Measurements from ENCODE around the gene NEUROD6.

Gene NEUROD6

GRCh38 chr7:31333291-31333690 is 7.2 kb downstream of the NEUROD6 start:
- DNase-seq (ENCODE audit: low spot score) = no peak

DNA sequence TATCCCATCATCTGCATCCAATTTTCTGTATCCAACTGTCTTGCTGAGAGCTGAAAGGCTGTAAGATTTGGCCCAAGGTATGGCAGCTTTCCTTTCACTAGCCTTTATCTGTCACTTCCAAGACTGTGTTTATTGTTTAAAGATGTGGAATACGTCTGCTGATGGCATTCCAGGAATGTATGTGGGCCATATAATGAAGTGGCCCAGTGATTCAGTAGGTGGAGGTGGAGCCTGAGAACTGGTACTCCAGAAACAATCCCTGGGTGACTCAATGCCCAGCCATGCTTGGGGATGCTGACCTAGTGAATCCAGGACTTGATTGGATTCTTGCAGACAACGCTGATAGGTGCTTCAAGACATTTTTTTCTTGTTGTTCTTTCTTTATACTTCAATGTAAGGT is 13.5 kb downstream of the NEUROD6 start:
- DNase-seq (ENCODE audit: low spot score) = no peak

DNA sequence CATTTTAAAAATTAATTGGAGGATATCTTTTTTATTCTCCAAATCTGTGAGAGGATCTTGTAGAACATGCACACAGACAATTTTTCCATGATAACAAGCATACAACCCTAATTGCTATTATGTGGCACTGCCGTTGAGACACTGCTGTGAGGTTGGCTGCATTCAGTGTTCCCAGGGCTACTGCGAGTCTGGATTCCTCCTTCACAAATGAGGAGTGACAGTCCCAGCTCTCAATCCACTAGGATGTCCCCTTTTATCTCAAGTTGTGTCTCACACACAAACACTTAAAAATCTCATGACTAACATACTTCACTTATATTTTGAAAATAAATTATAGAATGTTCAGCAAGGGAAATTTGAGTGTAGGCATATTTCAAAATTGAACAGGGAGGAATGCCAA is 14.1 kb downstream of the NEUROD6 start:
- DNase-seq (ENCODE audit: low spot score) = no peak

DNA sequence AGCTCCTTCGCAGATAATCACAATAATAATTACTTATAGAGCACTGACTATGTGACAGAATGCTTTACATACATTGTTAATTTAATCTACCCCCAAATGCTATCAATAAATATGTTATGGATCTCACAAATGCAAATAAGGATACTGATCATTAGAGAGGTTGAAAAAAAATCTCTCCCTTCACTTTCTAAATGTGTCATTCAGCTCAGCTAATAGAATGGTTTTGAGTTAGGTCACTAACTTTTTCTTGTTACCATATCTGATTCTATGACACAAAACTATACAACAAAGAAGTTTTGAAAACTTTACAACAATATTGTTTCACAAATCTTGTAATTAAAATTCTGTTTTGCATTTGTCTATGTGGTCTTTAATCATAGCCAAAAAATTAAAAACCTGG is 17.4 kb downstream of the NEUROD6 start:
- no peak for DNase-seq (ENCODE audit: low spot score)

- DNase-seq (ENCODE audit: low spot score) = no peak
Observed at GRCh38 chr7:31320675-31321074, 19.9 kb downstream of the NEUROD6 start.

GRCh38 chr7:31318313-31318712 is 22.2 kb downstream of the NEUROD6 start:
- no peak for DNase-seq (ENCODE audit: low spot score)

- no peak for DNase-seq (ENCODE audit: low spot score)
Observed at GRCh38 chr7:31316876-31317275, 23.6 kb downstream of the NEUROD6 start.

- no peak for DNase-seq (ENCODE audit: low spot score)
Observed at GRCh38 chr7:31315758-31316157, 24.8 kb downstream of the NEUROD6 start.

GRCh38 chr7:31314781-31315180 is 25.7 kb downstream of the NEUROD6 start:
- DNase-seq (ENCODE audit: low spot score) = no peak

DNA sequence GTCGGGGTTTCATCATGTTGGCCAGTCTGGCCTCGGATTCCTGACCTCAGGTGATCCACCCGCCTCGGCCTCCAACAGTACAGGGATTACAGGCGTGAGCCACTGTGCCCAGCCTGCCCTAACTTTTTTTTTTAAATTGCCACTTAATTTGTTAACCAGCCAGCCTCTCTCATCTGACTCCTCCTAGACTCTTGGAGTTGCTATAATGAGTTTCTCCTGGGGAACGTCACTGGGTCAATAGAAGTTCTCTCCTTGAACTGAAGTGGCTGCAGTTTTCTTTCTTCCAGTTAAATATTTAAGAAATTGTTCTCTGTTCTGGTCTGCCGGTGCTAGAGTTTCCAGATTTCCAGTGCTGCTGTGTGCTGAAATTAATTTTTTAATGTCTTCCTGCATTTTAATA is 27.6 kb downstream of the NEUROD6 start:
- DNase-seq (ENCODE audit: low spot score) = no peak

- no peak for DNase-seq (ENCODE audit: low spot score)
Observed at GRCh38 chr7:31311552-31311951, 29.0 kb downstream of the NEUROD6 start.

- DNase-seq (ENCODE audit: low spot score) = no peak
Observed at GRCh38 chr7:31310321-31310935, 30.1 kb downstream of the NEUROD6 start.

DNA sequence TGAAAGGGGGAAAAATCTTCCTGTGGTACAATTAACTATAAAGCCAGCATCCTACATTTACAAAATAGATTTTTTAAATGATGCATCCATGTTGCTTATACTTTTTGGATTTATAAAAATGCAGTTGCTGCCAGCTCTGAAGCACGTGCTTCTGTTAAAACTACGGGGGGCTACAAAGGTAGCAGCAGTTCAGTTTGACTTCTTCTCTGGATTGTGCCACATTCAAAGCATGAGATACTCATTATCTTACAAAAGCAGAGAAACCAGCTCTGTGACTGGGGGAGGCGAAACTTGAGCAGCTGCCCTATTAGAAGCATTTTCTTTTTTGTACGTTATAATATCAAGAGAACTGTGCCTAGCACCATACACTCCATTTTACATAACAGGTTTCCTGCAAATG is 31.1 kb downstream of the NEUROD6 start:
- DNase-seq (ENCODE audit: low spot score) = no peak

DNA sequence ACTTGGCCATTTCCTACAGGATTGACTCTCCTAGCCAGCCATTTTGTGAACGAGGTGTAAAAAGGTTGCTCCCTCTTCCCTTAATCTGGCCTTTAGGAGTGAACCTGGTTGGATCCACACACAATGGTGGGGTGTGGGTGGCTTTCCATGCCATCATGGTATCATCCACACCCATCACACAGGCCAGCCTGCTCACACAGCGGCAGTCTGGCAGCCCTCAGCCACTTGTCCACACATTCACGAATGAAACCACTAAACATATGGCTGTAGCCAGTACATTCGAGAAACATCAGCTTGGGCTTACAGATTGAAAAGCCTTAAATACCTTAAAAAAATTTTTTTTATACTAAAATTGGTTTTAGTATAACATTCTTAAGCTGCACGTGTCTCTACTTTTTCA is 31.9 kb downstream of the NEUROD6 start:
- no peak for DNase-seq (ENCODE audit: low spot score)

DNA sequence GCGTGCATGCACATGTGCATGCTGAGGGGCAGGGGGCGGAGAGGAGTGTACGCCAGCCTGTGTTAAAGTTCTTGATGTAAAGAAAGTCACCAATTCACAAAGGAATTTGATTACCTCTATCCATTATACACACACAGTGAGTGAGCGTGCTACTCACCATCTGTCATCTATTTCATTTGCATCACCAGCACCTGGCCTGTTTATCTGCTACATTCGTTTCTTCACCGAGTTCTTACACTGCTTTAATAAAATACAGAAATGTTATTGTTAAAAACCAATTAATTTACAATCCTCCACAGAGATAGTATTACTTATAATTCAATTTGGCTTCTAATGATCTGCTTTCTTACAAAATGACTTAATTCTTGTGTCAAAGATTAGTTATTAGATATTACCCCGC is 32.6 kb downstream of the NEUROD6 start:
- no peak for DNase-seq (ENCODE audit: low spot score)

DNA sequence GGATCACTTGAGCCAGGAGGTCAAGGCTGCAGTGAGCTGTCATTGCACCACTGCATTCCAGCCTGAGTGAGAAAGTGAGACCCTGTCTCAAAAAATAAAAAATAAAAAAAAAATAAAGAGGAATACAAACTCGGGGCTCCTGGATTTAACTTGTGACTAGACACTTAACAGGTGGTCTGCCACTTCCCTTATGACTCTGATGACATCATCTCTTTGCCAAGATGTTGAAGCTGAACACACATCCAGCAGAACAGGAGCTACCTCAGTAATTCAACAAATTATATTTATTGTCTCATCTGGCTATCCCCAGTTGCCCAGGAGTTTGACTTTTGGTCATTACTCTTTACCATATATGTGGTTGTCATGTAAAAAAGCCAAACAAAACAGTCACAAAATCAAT is 35.3 kb downstream of the NEUROD6 start:
- no peak for DNase-seq (ENCODE audit: low spot score)

DNA sequence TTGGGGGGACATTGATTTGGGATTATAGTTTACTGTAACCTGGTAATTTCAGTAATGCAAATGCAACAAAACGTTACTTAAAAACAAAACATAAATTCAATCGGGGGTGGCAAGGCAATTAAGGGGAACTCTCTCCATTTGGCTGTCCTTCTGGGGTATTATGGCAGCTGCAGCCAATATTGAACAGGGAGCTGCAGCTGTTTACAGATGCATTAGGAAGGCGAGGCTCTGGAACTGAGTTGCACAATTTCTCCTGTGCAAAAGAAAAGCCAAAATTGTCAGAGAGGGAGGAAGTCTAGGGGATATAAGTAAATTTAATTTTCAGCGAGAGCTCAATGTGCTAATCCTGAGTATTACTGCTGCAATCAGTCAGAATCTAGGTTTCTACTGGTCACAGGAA is 36.1 kb downstream of the NEUROD6 start:
- no peak for DNase-seq (ENCODE audit: low spot score)

DNA sequence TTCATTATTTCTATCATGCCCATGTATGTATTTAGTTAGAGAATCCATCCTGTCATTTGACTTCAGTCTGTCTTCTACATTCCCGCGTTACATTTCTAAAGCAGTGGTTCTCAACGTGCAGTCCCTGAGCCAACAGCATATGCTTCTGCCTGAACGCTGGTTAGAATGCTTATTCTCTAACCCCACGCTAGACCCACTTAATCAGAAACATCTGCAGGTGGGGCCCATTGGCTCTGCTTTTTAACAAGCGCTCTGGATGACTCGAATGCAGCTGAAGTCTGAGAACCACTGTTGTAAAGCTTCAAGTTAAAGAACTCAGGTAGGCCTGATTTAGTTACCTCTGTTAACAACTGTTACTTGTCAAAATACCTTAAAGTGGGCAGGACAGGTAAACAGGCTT is 38.2 kb downstream of the NEUROD6 start:
- DNase-seq (ENCODE audit: low spot score) = no peak

- DNase-seq (ENCODE audit: low spot score) = no peak
Observed at GRCh38 chr7:31299336-31299735, 41.2 kb downstream of the NEUROD6 start.

DNA sequence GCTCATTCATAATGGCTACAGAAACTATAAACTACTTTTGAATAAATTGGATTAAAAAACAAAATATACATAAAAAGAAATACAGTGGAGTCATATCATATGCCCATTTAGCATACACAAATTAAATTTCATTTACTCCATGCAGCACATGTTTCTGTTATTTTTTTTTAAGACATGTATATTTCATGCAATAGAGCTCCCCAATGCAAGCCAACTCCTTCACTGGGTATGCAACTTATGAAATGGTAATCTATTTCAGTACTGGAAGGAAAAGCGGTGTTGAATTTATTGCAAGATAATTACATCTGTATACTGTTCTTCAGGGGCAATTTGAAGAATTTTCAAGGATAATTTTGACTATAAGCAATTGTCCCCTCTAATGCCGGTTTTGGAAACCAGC is 49.9 kb downstream of the NEUROD6 start:
- no peak for DNase-seq (ENCODE audit: low spot score)

Data from HuH-7.5 (cell line).